ENCODE measurements around the gene NAV2.

GRCh38 chr11:20132667-20133039 is 420.0 kb downstream of the NAV2 start:
- TF ChIP-seq POLR2A (IDR thresholded peaks at IDR 0.05): no peak
- TF ChIP-seq, protein P1, sequence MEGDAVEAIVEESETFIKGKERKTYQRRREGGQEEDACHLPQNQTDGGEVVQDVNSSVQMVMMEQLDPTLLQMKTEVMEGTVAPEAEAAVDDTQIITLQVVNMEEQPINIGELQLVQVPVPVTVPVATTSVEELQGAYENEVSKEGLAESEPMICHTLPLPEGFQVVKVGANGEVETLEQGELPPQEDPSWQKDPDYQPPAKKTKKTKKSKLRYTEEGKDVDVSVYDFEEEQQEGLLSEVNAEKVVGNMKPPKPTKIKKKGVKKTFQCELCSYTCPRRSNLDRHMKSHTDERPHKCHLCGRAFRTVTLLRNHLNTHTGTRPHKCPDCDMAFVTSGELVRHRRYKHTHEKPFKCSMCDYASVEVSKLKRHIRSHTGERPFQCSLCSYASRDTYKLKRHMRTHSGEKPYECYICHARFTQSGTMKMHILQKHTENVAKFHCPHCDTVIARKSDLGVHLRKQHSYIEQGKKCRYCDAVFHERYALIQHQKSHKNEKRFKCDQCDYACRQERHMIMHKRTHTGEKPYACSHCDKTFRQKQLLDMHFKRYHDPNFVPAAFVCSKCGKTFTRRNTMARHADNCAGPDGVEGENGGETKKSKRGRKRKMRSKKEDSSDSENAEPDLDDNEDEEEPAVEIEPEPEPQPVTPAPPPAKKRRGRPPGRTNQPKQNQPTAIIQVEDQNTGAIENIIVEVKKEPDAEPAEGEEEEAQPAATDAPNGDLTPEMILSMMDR (IDR thresholded peaks at IDR 0.05): peak in 2 of 12 donors; percentile 2 to 12
